ENCODE measurements around the gene ATP2B2.

- TF ChIP-seq CTCF (IDR thresholded peaks at IDR 0.05 in 2 of 3, conservative IDR thresholded peaks at IDR 0.05 in 1 of 3; ENCODE audit: control insufficient read depth in 2 of 3, extremely low read depth in 1 of 3, insufficient read depth in 1 of 3, low read depth in 3 of 3, low read length in 3 of 3) (no peak), POLR2AphosphoS2 (IDR thresholded peaks at IDR 0.05; ENCODE audit: low read depth, low read length) (no peak), ZBTB11 (CRISPR knock-in tag; IDR thresholded peaks at IDR 0.05) (no peak), ZNF384 (IDR thresholded peaks at IDR 0.05; ENCODE audit: borderline replicate concordance, low read depth, low read length) (no peak), RCOR1 (conservative IDR thresholded peaks at IDR 0.05; ENCODE audit: low read depth, low read length) (no peak), JUND (IDR thresholded peaks at IDR 0.05; ENCODE audit: low read depth, low read length) (no peak), POLR2A (IDR thresholded peaks at IDR 0.05; ENCODE audit: low read depth, low read length) (no peak), NR2C1 (IDR thresholded peaks at IDR 0.05) (no peak), POLR2AphosphoS5 (IDR thresholded peaks at IDR 0.05; ENCODE audit: low read length) (no peak)
These were observed 110.2 kb downstream of the ATP2B2 start for GRCh38 chr3:10395196-10395595.
